SU-DHL-6 (cell line): Measurements from ENCODE around the gene SP140.

Experiments used
- H2AFZ ChIP-seq: fragments of 200-600 bp; sonication (generic); 2 replicates; pipeline ENCODE4 v1.6.1; 2014; ENCODE audit warnings: low read depth, mild to moderate bottlenecking, moderate library complexity, mixed read lengths, antibody characterized with exemption, low read length; ENCODE audit not compliant: severe bottlenecking
- H3F3A ChIP-seq: fragments of 200-600 bp; shearing (Covaris generic); 2 replicates; pipeline ENCODE4 v1.6.0; 2016; ENCODE audit warnings: antibody characterized with exemption, mild to moderate bottlenecking; ENCODE audit not compliant: insufficient read depth
- H3K27ac ChIP-seq: fragments of 200-600 bp; sonication (generic); 2 replicates; pipeline ENCODE4 v1.5.1; 2016; ENCODE audit warnings: low read depth, mild to moderate bottlenecking, low read length, moderate library complexity, mixed read lengths
- H3K27me3 ChIP-seq: fragments of 200-600 bp; sonication (generic), shearing (Covaris generic); 2 replicates; pipeline ENCODE4 v1.6.0; 2014; ENCODE audit warnings: mild to moderate bottlenecking, low read length
- H3K36me3 ChIP-seq: fragments of 200-600 bp; sonication (generic); 2 replicates; pipeline ENCODE4 v1.6.1; 2014; ENCODE audit warnings: mild to moderate bottlenecking, low read length, mixed read lengths
- H3K4me2 ChIP-seq: fragments of 300-600, 200-600 bp; shearing (Covaris generic), sonication (generic); 2 replicates; pipeline ENCODE4 v1.6.0; 2014; ENCODE audit warnings: low read length, low read depth, mild to moderate bottlenecking; ENCODE audit not compliant: poor library complexity, severe bottlenecking
- H3K4me3 ChIP-seq: fragments of 200-600 bp; sonication (generic); 2 replicates; pipeline ENCODE4 v1.5.1; 2014; ENCODE audit warnings: antibody characterized with exemption, low read length, mild to moderate bottlenecking, mixed read lengths; ENCODE audit not compliant: insufficient read depth, poor library complexity, severe bottlenecking
- H3K79me2 ChIP-seq: fragments of 200-600 bp; sonication (generic); 2 replicates; pipeline ENCODE4 v1.6.1; 2014; ENCODE audit warnings: mild to moderate bottlenecking, low read length, moderate library complexity; ENCODE audit not compliant: insufficient read depth
- H3K9ac ChIP-seq: fragments of 200-600 bp; sonication (generic); 2 replicates; pipeline ENCODE4 v1.7.0; 2014; ENCODE audit warnings: mild to moderate bottlenecking, low read length
- H3K9me2 ChIP-seq: fragments of 200-600 bp; sonication (generic); replicated peaks from 2 replicates; pipeline ENCODE4 v1.6.1; 2014; ENCODE audit warnings: low read length; ENCODE audit not compliant: insufficient read depth
- H3K9me3 ChIP-seq: fragments of 200-600 bp; sonication (generic); 2 replicates; pipeline ENCODE4 v1.6.1; 2014; ENCODE audit warnings: low read length, mixed read lengths; ENCODE audit not compliant: insufficient read depth
- H4K20me1 ChIP-seq: fragments of 200-600 bp; sonication (generic); 2 replicates; pipeline ENCODE4 v1.6.1; 2014; ENCODE audit warnings: low read depth, mild to moderate bottlenecking, antibody characterized with exemption, low read length, moderate library complexity, mixed read lengths
- CTCF ChIP-seq: fragments of 200-600 bp; sonication (generic); IDR thresholded peaks from one replicate; pipeline ENCODE4 v1.5.1; 2017; ENCODE audit warnings: antibody characterized with exemption, mild to moderate bottlenecking, low read length, moderate library complexity; ENCODE audit not compliant: insufficient read depth, poor library complexity, severe bottlenecking
- EZH2phosphoT487 ChIP-seq: fragments of 200-600 bp; sonication (generic), shearing (Covaris generic); conservative IDR thresholded peaks from 2 replicates; pipeline ENCODE4 v1.6.1; 2018; ENCODE audit warnings: mild to moderate bottlenecking, antibody characterized with exemption, low read length, moderate library complexity, mixed read lengths

The SP140 gene

GRCh38 chr2:230319211-230319862 is 93.8 kb downstream of the SP140 start:
- Histone ChIP-seq H3K9ac (peak overlapping the region; percentile 48), H3F3A (peaks cover 33% of the 10 kb centered on the region), H3K9me2 (no peaks in the 10 kb centered on the region), H3K27me3 (no peaks in the 10 kb centered on the region), H3K79me2 (no peaks in the 10 kb centered on the region), H4K20me1 (no peaks in the 10 kb centered on the region), H3K36me3 (no peaks in the 10 kb centered on the region), H2AFZ (no peak overlapping the region), H3K4me2 (peak overlapping the region; percentile 63), H3K9me3 (no peaks in the 10 kb centered on the region), H3K27ac (peak overlapping the region; percentile 90), H3K4me3 (peak overlapping the region; percentile 26)
- TF ChIP-seq EZH2phosphoT487 = no peak
- TF ChIP-seq CTCF = no peak

- no peak overlapping the region for H3K27ac ChIP-seq
- H3K9me2 ChIP-seq = no peaks in the 10 kb centered on the region
- H4K20me1 ChIP-seq = no peaks in the 10 kb centered on the region
- H3F3A ChIP-seq = peaks cover 37% of the 10 kb centered on the region
- H2AFZ ChIP-seq = no peak overlapping the region
- no peak overlapping the region for H3K9ac ChIP-seq
- H3K27me3 ChIP-seq = no peaks in the 10 kb centered on the region
- H3K36me3 ChIP-seq = no peaks in the 10 kb centered on the region
- TF ChIP-seq EZH2phosphoT487 (no peak), CTCF (no peak)
- no peaks in the 10 kb centered on the region for H3K79me2 ChIP-seq
- no peak overlapping the region for H3K4me3 ChIP-seq
- H3K9me3 ChIP-seq = no peaks in the 10 kb centered on the region
- H3K4me2 ChIP-seq = no peak overlapping the region
These were observed 95.5 kb downstream of the SP140 start for GRCh38 chr2:230321031-230321430.

- Histone ChIP-seq H3K27me3 (no peaks in the 10 kb centered on the region), H3K27ac (no peak overlapping the region), H4K20me1 (no peaks in the 10 kb centered on the region), H2AFZ (no peak overlapping the region), H3K9me2 (no peaks in the 10 kb centered on the region), H3K4me2 (peak overlapping the region; percentile 40), H3K9ac (0 out of 2 replicates have a peak overlapping the region, but pooled peaks have one; percentile 34), H3K36me3 (no peaks in the 10 kb centered on the region), H3K79me2 (peaks cover 2% of the 10 kb centered on the region; the same call in 1 of the 2 replicates), H3K4me3 (no peak overlapping the region), H3F3A (peaks cover 39% of the 10 kb centered on the region), H3K9me3 (no peaks in the 10 kb centered on the region)
- TF ChIP-seq EZH2phosphoT487 (no peak), CTCF (peak; percentile 86)
These were observed 97.2 kb downstream of the SP140 start for GRCh38 chr2:230322561-230323384.
